MM.1S (cell line): Measurements from ENCODE around the gene SCD.

Experiments
- DNase-seq: peaks from one replicate; pipeline ENCODE4 v3.0.0-alpha.2; 2015
- H2AFZ ChIP-seq: fragments of 300-600 bp; sonication (generic); 2 replicates; pipeline ENCODE4 v1.6.0; 2016; ENCODE audit warnings: antibody characterized with exemption, low read length
- H3F3A ChIP-seq: fragments of 300-600 bp; sonication (generic); 2 replicates; pipeline ENCODE4 v1.6.1; 2016; ENCODE audit warnings: mild to moderate bottlenecking, antibody characterized with exemption, low read length, moderate library complexity, mixed read lengths; ENCODE audit not compliant: insufficient read depth
- H3K27ac ChIP-seq: fragments of 300-600 bp; sonication (generic); 2 replicates; pipeline ENCODE4 v1.5.1; 2016; ENCODE audit warnings: mild to moderate bottlenecking, low read length
- H3K27me3 ChIP-seq: fragments of 300-600 bp; sonication (generic); replicated peaks from 2 replicates; pipeline ENCODE4 v1.6.0; 2016; ENCODE audit warnings: low read length; ENCODE audit not compliant: insufficient read depth
- H3K36me3 ChIP-seq: fragments of 300-600 bp; sonication (generic); replicated peaks from 2 replicates; pipeline ENCODE4 v1.6.1; 2016; ENCODE audit warnings: mild to moderate bottlenecking, low read length, mixed read lengths; ENCODE audit not compliant: insufficient read depth
- H3K4me1 ChIP-seq: fragments of 300-600 bp; sonication (generic); 2 replicates; pipeline ENCODE4 v1.6.1; 2016; ENCODE audit warnings: low read length, mixed read lengths
- H3K4me2 ChIP-seq: fragments of 300-600 bp; sonication (generic); 2 replicates; pipeline ENCODE4 v1.6.0; 2016; ENCODE audit warnings: low read depth, low read length
- H3K4me3 ChIP-seq: fragments of 300-600 bp; sonication (generic); 2 replicates; pipeline ENCODE4 v1.5.1; 2016; ENCODE audit warnings: low read length, mixed read lengths
- H3K79me2 ChIP-seq: fragments of 300-600 bp; sonication (generic); 2 replicates; pipeline ENCODE4 v1.6.1; 2016; ENCODE audit warnings: mixed run types, low read length, mixed read lengths
- H3K9ac ChIP-seq: fragments of 300-600 bp; sonication (generic); 2 replicates; pipeline ENCODE4 v1.6.1; 2016; ENCODE audit warnings: low read length, mixed read lengths
- H3K9me2 ChIP-seq: fragments of 300-600 bp; sonication (generic); replicated peaks from 2 replicates; pipeline ENCODE4 v1.6.1; 2016; ENCODE audit warnings: mild to moderate bottlenecking, low read length, mixed read lengths; ENCODE audit not compliant: insufficient read depth
- H3K9me3 ChIP-seq: fragments of 300-600 bp; sonication (generic); replicated peaks from 2 replicates; pipeline ENCODE4 v1.6.1; 2016; ENCODE audit warnings: mild to moderate bottlenecking, low read length, mixed read lengths; ENCODE audit not compliant: insufficient read depth
- H4K20me1 ChIP-seq: fragments of 300-600 bp; sonication (generic); 2 replicates; pipeline ENCODE4 v1.6.1; 2016; ENCODE audit warnings: mild to moderate bottlenecking, low read length, moderate library complexity, mixed read lengths; ENCODE audit not compliant: insufficient read depth
- EZH2 ChIP-seq: fragments of 300-600 bp; sonication (generic); optimal IDR thresholded peaks from 2 replicates; pipeline ENCODE3; 2017; ENCODE audit warnings: low read depth, mild to moderate bottlenecking, antibody characterized with exemption, low read length, mixed read lengths
- EZH2phosphoT487 ChIP-seq: fragments of 300-600 bp; sonication (generic); IDR thresholded peaks from 2 replicates; pipeline ENCODE4 v1.6.1; 2018; ENCODE audit warnings: antibody characterized with exemption, low read length
- TF ChIP-seq, protein P1 (sequence below): fragments of 300-600 bp; sonication (generic); IDR thresholded peaks from 2 replicates; pipeline ENCODE4 v1.5.1; 2016; ENCODE audit warnings: antibody characterized with exemption, low read length, mixed read lengths

SCD gene

DNA sequence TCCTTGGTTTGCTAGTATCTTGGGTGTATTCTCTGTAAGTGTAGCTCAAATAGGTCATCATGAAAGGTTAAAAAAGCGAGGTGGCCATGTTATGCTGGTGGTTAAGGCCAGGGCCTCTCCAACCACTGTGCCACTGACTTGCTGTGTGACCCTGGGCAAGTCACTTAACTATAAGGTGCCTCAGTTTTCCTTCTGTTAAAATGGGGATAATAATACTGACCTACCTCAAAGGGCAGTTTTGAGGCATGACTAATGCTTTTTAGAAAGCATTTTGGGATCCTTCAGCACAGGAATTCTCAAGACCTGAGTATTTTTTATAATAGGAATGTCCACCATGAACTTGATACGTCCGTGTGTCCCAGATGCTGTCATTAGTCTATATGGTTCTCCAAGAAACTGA, 17.1 kb downstream of the SCD start:
- H3K79me2 ChIP-seq, result peaks cover 4% of the 10 kb centered on the region; the same call in 1 of the 2 replicates
- no peaks in the 10 kb centered on the region for H3K9me2 ChIP-seq
- no peak overlapping the region for H2AFZ ChIP-seq
- peaks cover 19% of the 10 kb centered on the region for H3K4me1 ChIP-seq
- no peaks in the 10 kb centered on the region for H3K9me3 ChIP-seq
- H3K27me3 ChIP-seq, result no peaks in the 10 kb centered on the region
- H3F3A ChIP-seq, result peaks cover 31% of the 10 kb centered on the region; the same call in 1 of the 2 replicates
- no peak overlapping the region for H3K9ac ChIP-seq
- no peak for TF ChIP-seq EZH2
- no peak for TF ChIP-seq EZH2phosphoT487
- TF ChIP-seq, protein P1, sequence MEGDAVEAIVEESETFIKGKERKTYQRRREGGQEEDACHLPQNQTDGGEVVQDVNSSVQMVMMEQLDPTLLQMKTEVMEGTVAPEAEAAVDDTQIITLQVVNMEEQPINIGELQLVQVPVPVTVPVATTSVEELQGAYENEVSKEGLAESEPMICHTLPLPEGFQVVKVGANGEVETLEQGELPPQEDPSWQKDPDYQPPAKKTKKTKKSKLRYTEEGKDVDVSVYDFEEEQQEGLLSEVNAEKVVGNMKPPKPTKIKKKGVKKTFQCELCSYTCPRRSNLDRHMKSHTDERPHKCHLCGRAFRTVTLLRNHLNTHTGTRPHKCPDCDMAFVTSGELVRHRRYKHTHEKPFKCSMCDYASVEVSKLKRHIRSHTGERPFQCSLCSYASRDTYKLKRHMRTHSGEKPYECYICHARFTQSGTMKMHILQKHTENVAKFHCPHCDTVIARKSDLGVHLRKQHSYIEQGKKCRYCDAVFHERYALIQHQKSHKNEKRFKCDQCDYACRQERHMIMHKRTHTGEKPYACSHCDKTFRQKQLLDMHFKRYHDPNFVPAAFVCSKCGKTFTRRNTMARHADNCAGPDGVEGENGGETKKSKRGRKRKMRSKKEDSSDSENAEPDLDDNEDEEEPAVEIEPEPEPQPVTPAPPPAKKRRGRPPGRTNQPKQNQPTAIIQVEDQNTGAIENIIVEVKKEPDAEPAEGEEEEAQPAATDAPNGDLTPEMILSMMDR, result no peak
- no peak overlapping the region for H3K27ac ChIP-seq
- H4K20me1 ChIP-seq, result no peaks in the 10 kb centered on the region
- H3K4me2 ChIP-seq, result no peak overlapping the region
- H3K36me3 ChIP-seq, result peaks cover 18% of the 10 kb centered on the region; the same call in 1 of the 2 replicates
- DNase-seq, result no peak
- no peak overlapping the region for H3K4me3 ChIP-seq

DNA sequence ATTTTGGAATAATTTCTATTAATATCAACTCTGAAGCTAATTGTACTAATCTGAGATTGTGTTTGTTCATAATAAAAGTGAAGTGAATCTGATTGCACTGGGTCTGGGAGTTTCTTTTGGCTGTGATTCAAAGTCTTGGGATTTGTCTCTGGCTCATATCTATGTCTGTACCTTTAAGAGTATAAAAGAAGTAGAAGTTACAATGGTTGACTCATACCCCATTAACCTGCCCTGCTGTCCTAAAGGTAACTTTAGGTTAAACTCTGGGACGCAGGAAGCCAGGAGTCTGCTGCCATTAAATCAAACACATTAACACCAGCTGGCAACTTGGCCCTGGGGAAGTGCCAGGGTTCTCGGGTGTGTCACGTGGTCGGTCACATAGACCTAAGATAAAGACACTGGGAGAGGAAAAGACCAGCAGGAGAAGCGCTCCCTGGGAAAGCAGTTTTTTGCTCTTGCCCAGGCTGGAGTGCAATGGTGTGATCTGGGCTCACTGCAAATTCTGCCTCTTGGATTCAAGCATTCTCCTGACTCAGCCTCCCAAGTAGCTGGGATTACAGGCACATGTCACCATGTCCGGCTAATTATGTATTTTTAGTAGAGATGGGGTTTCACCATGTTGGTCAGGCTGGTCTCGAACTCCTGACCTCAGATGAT, 17.8 kb downstream of the SCD start:
- Histone ChIP-seq H3K4me2 (no peak overlapping the region), H3K4me3 (no peak overlapping the region), H3K9me2 (no peaks in the 10 kb centered on the region), H3K9me3 (no peaks in the 10 kb centered on the region), H3K36me3 (peaks cover 13% of the 10 kb centered on the region; the same call in 1 of the 2 replicates), H3F3A (peaks cover 31% of the 10 kb centered on the region; the same call in 1 of the 2 replicates), H4K20me1 (no peaks in the 10 kb centered on the region), H2AFZ (no peak overlapping the region), H3K27ac (no peak overlapping the region), H3K79me2 (no peaks in the 10 kb centered on the region), H3K9ac (no peak overlapping the region), H3K4me1 (peaks cover 24% of the 10 kb centered on the region), H3K27me3 (no peaks in the 10 kb centered on the region)
- DNase-seq, result no peak
- no peak for TF ChIP-seq EZH2
- no peak for TF ChIP-seq EZH2phosphoT487
- TF ChIP-seq, protein P1, result no peak

DNA sequence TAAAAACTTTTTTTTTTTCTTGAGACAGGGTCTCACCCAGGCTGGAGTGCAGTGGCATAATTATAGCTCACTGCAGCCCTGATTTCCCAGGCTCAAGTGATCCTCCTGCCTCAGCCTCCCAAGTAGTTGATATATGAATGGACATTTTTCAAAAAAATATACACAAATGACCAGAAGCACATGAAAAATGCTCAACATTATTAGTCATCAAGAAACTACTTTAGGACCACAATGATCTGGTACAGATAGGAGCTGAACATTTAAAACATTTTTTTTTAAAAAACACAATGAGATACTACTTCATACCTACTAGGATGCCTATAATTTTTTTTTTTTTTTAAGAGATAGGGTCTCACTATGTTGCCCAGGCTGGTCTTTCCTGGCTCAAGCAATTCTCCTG, 21.7 kb downstream of the SCD start:
- TF ChIP-seq EZH2, result no peak
- TF ChIP-seq EZH2phosphoT487, result no peak
- TF ChIP-seq, protein P1, result no peak
- no peaks in the 10 kb centered on the region for H3K27me3 ChIP-seq
- H3F3A ChIP-seq, result peaks cover 39% of the 10 kb centered on the region

More for the DNA sequence above, 21.7 kb downstream of the SCD start:
- Histone ChIP-seq H3K4me2 (no peak overlapping the region), H3K9me3 (no peaks in the 10 kb centered on the region), H3K4me1 (peaks cover 53% of the 10 kb centered on the region), H2AFZ (no peak overlapping the region), H3K9me2 (no peaks in the 10 kb centered on the region), H3K79me2 (peaks cover 3% of the 10 kb centered on the region), H3K4me3 (no peak overlapping the region), H3K9ac (no peak overlapping the region), H4K20me1 (no peaks in the 10 kb centered on the region), H3K27ac (no peak overlapping the region), H3K36me3 (peaks cover 4% of the 10 kb centered on the region; the same call in 1 of the 2 replicates)
- no peak for DNase-seq
